Stimulated activated CD4-positive, alpha-beta T cell treated with anti-CD3 and anti-CD28 coated beads, Interleukin-12 subunit alpha, Interleukin-12 subunit beta, amount 100 ng/mL, for 4 hours (primary cell): Measurements from ENCODE around the gene CRB2.

Source experiments
- DNase-seq: peaks from one replicate; pipeline ENCODE4 v3.0.0-alpha.2; 2020

The CRB2 gene

DNA sequence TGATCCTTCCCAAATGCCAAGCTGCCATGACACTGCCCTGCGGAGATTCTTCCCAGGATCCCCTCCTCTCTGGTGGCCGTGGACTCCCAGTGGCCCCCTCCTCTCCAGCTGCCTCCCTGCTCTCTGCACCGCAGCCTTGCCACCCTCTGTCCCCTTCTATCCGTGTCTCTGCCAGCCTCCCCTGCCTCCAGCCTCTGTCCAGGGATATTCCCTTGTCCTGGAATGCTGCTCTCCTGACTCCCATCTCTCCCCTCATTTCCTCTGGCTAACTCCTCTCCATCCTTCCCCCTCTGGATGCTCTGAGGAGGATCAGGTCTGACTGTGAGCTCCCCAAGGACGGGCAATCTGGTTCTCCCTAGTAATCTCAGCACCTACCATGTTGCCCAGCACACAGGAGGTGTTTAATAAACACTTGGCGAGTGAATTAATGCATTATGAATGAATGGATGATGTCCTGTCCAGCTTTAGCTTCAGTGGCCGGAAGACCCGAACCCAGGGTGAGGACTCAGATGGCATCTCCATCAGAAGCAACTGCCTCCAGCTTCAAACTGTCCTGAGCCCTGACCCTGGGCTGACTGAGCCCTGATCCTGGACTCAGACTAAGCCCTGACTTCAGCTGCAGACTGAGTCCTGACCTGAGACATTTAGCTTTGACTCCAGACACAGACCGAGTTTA is 7.5 kb upstream of the CRB2 start:
- DNase-seq = no peak

DNA sequence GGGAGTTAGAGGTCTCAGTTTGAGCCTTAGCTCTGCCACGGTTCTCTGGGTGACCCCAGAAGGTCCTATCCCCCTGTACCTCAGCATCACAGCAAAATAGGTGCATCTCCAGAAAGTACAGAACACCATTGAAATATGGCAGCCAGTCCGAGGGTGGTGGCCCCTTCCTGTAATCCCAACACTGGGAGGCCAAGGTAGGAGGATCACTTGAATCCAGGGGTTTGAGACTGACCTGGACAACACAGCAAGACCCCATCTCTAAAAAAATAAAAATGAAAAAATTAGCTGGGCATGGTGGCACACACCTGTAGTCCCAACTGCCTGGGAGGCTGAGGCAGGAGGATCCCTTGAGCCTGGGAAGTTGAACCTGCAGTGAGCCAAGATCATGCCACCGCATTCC is 7.0 kb upstream of the CRB2 start:
- DNase-seq = no peak

DNA sequence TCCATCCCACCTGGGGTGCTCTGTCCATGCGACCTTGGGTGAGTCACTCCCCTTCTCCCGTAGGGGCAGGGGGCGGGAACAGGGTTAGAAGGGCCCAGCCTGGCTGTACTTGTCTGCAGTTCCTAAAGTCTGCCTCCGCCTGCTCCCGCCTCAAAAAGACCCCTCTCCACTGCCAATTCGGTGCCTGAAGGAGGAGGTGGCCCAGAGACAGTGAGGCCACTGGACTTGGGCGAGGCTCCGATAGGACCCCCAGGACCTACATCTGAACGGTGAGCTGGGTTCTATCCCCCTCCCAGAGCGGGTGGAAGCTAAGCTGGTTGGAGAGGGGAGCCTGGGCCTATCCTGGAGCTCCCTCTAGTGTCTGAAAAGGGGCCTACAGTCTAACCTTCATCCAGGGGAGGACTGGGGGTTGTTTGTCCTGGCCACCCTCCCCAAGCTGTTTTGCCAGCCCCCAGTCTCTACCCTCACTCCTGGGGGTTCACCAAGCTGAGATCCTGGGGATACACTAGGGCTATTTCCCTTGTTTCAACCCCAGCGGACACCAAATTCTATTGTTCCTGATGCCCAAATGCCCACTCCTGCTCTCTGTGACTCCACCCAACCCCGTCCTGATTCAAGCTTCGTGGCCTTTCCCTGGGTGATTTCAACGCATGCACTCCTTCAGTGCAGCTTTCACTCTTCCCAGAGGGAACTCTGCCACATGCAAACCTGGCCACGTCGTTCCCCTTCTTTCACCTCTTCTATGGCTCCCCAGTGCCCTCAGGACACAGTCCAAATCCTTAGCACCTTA is 6.1 kb upstream of the CRB2 start:
- peak; percentile 55 for DNase-seq

DNA sequence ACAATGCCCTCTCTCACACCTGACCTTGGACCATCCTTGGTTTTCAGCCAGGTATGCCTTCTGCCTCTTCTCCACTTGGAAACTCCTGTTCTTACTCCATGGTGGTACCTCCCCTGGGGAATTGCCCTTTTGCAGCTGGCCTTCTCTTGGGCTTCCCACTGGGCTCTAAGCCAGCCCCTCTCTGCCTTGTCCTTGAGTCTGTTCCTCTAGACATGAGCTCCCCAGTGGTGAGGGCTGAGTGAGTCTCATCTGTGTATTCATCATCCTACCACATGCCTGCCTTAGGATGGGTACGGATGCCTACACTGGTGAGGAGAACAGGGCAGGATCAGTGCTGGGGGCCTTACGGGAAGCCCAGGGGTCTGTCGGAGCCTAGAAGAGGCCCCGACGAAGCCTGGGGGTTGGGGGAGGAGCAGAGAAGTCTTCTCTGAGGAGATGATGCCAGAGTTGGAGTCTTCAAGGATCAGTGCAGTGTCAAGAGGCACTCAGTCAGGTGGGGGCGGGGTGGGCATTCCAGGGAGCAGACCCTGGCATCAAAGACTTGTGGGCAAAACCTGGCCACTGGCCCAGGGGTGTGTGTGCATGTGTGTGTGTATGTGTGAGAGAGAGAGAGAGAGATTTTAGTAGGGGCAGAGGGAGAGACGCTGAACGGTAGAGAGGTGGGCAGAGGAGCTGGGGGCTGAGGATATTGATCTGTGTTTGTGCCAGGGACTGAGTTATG is 5.2 kb upstream of the CRB2 start:
- DNase-seq = no peak

DNA sequence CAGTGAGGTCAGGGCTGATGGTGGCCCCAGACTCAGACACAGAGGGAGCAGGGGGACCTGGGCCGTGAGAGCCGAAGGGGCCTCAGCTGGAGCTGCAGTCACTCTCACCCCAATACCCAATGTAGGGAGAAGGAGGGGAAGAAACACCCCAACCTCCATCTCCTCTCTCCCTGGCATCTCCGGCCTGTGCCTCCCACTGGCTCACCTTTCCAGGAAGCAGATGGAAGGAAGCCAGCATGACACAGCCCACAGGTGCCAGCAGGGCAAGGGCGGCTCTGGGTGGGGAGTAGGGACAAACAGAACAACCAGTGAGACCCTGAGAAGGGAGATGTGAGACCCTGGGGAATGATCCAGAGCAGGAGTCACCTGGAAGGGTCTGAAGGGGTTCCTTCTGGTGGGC is 3.0 kb upstream of the CRB2 start:
- DNase-seq = no peak

DNA sequence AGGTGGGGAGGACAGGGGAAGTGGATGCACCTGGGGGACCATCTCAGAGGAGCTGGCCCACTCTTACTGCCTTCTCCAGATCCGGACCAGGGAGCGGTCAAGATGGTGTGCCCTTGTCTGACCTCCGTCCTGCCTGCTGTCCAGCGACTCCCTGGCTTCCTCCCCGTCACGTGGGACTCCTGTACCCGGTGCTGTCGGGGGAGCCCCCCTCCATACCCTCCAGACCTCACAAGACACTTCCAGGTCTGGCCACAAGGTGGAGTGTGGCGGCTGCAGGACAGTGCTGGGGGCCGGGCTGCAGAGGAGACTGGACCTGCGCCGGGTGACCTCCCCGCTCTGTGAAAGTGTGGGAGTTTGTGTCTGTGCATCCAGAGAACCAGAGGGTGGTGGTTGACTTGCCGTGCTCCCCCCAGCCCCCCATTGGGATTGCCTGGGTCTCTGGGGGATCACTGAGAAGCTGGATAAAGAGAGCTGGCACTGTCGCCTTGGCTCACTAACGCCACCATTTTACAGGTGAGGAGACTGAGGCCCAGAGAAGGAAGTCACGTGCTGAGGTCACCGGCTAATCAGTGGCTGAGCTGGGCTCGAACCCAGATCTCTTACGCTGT is 1.9 kb upstream of the CRB2 start:
- peak; percentile 53 for DNase-seq

DNA sequence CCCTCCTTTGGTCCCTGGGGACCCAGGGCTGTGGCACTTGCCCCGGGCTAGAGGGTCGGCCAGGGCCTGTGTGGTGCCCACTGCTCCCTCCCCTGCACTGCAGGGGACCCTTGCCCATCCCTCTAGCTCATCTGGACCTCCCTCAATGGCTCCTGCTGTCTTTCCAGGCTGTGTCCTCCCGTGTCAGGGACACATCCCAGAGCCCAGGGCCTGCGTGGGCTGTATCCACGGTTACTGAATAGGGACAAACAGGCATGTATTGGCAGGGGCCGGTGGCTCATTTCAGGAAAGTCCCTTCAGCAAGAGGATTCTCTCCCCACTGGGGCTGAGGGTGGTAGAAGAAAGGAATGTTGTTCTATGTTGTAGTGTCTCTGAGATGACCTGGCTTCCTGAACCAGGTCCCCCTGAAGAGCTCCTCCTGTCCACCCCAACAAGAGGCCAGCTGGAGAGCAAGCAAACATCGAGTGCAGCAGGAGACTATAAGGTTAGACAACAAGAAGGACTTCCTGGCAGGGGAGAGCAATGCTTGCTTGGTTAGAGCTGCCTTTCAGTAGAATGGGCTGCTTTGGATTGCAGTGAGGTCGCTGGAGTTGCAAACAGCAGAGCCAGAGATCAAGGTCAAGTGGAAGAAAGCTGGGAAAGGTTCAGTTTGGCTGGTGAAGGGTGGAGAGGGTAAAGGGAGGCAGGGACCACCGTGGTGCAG is 1.0 kb upstream of the CRB2 start:
- no peak for DNase-seq

DNA sequence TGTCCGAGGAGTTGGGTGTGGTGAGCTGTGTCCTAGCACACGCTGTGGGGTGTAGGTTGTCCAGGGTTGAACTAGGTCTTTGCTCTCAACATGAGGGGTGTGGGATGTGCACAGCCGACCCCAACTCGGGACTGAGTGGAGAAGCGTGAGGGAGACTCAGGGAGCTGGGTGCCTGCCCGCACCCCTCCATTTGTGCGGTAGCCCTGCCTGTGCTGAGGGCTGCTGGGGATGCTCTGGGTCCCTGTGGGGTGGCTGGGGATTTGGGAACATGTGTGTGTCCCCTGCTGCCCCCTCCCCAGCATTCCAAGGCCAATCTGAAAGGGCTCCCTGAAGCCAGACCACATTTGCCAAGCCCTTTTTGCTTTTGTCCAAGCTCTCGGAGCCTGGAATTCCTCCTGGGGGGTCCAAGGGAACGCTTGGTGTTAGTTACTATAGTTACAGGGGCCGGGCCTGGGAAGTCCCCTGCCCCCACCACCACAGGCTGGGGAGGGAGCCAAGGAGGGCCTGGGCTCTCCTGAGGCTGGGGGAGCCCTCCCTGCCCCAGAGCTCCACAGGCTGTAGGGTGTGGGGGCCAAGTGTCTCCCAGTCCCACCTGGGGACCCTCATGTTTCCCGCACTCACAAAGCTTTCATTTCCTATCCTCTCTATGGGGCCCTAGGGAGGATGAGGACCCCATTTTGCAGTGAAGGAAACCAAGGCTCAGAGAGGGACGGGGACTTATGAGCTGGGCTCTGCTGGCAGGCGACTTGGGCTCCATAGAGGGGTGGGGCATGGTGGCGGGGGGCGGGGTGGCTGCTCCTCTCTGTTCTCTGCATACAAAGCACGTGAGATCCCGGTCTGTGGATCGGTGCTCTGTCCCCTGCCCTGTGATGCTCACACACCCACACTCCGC is 1.1 kb downstream of the CRB2 start:
- no peak for DNase-seq

DNA sequence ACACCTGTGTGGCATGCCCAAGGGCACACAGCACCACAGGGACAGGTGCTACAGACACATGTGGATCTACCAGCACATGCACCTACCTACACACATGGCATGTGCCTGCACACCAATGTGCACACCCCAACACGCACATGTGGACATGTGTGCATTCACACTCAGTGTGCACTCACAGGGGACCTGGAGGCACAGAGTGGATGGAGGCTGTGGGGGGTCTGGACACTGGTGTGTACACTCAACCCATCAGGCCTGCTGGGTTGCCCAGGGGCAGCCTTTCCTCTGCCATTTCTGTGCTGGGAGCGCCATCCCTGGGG is 1.7 kb downstream of the CRB2 start:
- DNase-seq = no peak

DNA sequence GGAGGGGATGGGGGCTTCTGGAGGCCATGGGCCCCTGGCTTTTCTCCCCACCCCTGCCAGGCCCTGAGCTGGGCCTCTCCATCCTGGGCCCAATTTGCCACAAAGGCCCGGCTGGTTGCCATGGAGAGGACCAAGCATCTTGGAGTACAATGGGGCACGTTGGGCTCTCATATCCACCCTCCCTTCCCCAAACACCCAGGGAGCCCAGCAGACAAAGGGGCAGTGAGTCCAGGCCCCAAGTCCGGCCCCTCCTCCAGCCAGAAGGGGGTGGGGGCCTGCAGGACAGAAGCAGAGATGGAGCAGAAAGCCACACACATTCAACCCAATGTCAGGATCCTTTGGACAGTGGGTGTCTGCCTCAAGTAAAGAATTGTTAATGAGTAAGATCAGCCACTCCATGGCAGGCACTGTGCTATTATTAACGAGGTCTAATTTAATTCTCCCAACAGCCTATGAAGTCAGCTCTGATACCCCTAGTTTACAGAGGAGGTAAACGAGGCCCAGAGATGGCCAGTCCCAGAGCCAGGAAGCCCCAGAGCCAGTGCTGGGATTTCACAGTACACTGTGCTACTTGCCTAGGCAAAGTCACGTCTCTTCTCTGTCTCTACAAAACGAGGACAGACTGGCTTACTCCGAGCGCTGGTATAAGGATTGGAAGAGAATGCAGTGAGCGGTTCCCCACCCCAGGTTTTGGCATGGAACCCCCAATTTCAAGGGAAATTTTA is 2.3 kb downstream of the CRB2 start:
- DNase-seq = no peak

DNA sequence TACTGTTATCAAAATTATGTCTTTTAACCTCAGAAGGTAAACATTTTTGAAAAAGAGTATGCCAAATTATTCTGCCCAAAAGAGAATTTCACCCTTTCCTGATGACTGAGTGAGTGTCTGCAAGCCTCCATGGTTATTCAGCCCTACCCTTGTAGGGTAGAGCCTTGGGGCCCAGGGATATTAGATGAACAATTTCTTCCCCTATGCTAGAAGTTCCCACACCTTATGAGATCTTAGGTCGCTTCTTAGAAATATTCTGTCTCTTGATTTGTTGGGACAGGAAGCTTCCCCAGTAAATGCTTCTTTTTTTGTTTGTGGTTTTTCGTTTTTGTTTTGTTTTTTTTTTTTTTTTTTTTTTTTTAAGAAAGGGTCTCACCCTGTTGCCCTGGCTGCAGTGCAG is 3.1 kb downstream of the CRB2 start:
- no peak for DNase-seq

DNA sequence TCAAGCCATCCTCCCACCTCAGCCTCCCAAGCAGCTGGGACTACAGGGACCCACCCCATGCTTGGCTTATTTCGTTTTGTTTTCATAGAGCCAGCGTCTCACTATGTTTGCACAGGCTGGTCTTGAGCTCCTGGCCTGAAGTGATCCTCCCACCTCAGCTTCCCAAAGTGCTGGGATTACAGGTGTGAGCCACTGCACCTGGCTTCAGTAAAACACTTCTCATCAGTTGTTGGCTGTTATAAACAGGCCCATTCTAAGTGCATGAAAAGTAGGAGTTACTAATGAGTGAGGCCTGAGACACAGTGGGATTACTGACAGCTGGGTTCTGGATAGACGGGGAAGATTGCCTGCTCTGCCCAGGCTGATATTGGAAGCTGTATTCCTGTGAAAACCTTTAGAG is 3.5 kb downstream of the CRB2 start:
- DNase-seq = no peak

DNA sequence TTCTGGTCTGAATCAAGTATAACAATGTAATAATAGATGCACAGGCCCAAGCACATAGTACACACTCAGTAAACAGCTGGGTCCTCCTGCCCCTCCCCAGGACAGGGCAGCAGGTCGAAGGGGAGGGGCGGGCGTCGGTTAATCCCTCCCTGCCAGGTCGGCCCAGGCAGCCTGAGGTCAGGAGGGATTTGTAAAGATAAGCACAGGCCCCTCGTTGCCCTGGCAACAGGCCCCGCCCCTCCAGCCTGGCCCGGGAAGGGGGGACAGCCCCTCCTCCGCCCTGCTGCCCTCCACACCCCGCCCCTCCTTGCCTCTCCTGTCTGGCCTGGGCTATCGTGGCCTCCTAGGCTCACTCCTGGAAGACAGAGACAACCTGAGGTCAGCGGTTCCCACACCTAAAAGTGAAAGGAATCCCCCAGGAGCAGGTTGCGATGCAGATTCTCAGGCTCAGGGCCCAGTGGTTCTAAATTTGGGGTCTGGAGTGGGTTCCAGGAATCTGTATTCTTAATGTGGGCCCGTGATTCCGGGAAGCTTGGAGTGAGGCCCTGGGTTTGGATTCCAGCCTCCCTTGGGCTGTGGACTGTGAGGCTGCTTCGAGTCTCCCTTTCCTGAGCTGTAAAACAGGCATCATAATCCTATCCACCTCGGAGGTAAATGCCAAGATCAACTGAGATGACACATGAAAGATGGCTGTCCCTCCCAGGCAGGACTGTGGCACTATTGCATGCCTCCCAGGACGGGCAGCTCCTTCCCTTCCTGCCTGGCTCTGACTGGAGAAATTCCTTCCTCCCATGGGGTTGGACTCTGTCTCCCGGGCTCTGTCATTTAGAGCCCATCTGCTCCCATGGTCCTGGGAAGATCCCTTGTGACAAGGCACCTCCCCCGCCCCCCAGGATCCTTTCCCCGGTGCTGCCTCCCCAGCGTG is 4.4 kb downstream of the CRB2 start:
- DNase-seq = peak; percentile 23

DNA sequence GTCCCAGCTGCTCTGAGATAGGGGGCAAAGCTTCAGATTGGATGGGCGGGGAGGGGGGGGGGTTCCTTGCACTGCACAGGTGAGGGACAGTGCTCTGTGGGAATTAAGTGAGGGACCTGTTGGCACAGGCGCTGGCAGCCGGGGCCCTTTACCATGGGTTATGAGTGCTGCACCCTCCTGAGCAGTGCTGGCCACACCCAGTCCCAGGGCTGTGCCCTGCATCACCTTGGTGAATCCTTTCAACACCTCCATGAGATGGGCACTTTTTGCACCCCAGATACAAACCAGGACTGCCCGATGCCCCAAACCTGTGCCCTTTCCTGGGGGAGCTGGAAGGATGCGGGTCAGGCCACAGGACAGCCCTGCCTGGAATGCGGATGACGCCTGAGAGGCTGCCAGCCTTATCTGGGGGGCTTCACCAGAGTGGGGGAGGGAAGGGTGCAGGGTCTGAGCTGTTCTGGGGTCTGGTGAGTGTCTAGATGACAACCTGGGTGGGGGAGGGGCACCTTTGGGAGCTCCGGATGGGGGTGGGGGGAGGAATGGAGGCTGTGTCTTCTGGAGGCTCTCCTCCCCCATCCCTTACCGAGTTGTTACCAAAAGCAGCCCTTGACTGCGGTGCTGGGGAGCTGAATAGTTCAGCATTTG is 5.2 kb downstream of the CRB2 start:
- DNase-seq = no peak

DNA sequence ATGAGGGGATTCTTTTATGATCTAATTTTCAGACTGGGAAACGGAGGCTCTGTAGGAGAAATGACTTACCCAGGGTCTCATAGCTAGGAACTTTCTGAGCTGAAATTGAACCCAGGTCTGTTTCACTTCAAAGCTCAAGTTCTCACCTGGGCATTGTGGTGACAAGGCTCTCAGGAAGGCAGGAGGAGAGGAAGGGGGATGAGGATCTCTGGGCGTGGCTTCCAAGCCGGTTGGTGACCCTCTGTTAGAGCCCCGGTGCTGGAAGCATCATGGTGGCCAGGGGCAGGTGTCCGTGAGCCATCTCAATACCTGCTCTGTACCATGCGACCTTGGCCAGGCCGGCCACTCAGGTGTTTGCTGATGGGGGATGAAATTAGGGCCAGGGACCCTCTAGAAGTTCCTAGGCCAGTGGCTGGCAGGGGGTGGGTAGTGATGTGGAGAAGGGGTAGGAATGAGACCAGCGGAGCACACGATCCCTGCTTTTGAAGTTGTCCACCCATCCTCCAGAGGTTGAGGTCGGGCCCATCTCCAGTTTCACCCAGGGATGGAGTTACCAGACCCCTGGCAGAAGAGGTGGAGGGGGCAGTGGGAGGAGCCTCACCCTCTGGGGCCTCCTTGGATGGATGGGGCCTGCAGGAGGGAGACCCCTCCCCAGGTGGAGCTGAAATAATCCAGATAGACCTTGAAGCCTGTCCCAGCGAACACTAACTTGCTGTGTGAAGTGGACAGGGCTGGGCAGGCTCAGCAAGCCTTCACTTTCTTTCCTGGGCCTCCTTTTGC is 5.9 kb downstream of the CRB2 start:
- DNase-seq = no peak

DNA sequence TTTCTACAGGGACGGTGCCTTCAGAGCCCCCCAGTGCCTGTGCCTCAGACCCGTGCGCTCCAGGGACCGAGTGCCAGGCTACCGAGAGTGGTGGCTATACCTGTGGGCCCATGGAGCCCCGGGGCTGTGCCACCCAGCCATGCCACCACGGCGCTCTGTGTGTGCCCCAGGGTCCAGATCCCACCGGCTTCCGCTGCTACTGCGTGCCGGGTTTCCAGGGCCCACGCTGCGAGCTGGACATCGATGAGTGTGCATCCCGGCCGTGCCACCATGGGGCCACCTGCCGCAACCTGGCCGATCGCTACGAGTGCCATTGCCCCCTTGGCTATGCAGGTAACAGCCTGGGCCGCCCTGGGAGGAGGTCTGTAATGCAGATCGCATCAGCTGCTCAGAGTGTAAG is 6.9 kb downstream of the CRB2 start:
- DNase-seq = no peak

DNA sequence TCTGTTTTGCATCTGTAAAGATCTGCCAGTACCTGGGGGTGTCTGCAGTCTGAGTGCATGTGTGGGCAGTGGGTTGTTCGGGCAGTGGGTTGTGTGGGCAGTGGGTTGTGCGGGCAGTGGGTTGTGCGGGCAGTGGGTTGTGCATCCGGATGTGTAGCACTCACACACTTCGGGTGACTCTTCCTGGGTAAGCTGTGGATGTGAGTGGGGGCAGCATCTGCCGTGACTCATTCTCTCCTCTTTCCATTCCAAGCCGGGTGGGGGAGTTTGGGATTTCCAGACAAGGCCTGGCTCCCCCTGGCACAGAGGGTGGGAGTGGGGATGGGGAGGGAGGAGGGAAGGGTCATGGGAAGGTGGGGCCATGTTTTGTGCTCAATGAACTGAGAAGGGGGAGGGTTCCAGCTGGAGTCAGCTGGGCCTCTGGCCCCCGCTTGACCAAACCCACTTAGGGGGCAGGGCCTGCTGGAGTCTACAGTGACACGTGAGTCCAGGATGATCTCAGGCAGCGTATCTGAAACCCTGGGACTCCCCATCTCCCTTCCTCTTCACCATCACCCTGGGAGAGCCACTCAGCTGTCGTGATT is 8.3 kb downstream of the CRB2 start:
- no peak for DNase-seq

DNA sequence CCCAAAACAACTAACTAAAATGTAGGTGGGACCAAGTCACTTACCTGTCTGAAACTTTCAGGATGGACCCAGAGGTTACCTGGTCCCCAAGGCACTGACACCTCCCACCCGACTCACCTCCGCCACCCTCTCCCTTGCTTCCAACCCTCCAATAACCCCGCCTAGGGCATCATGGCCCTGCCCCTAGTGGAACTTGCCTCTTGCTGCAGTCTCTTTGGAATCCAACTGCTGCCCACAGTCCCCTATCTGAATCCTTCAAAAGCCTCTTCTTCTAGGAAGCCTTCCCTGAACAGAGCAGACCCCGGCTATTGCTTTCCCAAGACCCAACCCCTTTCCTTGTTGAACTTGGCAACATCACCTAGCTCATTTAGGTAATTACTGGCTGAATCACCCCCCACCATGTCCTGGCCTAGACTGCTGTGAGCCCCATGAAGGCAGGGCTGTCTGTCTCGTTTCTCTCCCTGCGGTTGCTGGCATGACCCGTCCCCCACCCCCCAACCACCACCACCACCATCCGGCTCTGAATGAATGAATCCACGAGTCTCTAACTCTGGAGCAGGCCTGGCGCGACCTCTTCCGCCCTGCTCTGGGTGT is 9.4 kb downstream of the CRB2 start:
- no peak for DNase-seq
